Measurements from ENCODE around the gene CTDSPL2. TPM values are rescaled to one million over a fixed set of nuclear protein-coding genes. Genes with fewer than 3 reads are reported as not detected.
A peak's percentile ranks its signal among the peaks of the same experiment; 100 is the strongest.

Gene CTDSPL2
- total and polyA plus RNA-seq, 2 of the 4 experiments (the other 2 are of a cell fraction): 17.3 to 47.3 TPM

- Histone ChIP-seq H2BK5ac (ENCODE audit: low read depth, low read length, poor library complexity, severe bottlenecking) (peak overlapping the region; percentile 88), H2AFZ (replicated peaks; ENCODE audit: low read length, poor library complexity) (no peak overlapping the region), H3K36me3 (ENCODE audit: control insufficient read depth, insufficient read depth, low read length) (peaks cover 10% of the 10 kb centered on the region), H4K8ac (ENCODE audit: low read depth in 2 of 2, low read length in 2 of 2) (no peak overlapping the region), H2AK9ac (replicated peaks; ENCODE audit: low read depth, low read length, poor library complexity) (no peak overlapping the region), H3K4me1 (ENCODE audit: control insufficient read depth, insufficient read depth, low read length) (peaks cover 6% of the 10 kb centered on the region), H3K9me3 (ENCODE audit: control insufficient read depth, insufficient read depth, low read length) (no peaks in the 10 kb centered on the region), H3K27me3 (ENCODE audit: control insufficient read depth, insufficient read depth, low read length) (no peaks in the 10 kb centered on the region), H3K9ac (ENCODE audit: low read depth, low read length) (no peak overlapping the region), H3K27ac (ENCODE audit: insufficient read depth, low read length) (no peak overlapping the region), H3K9me1 (ENCODE audit: insufficient read depth, low read length) (peaks cover 7% of the 10 kb centered on the region), H2AK5ac (ENCODE audit: low read depth, low read length) (no peak overlapping the region), H3K4ac (ENCODE audit: low read depth, low read length) (no peak overlapping the region), H4K5ac (ENCODE audit: low read depth, low read length) (no peak overlapping the region), H3K56ac (ENCODE audit: extremely low read depth, insufficient read depth, low read length) (no peak overlapping the region), H3K4me2 (ENCODE audit: low read depth, low read length) (no peak overlapping the region), H3K14ac (replicated peaks; ENCODE audit: low read depth, low read length) (no peak overlapping the region), H2BK20ac (ENCODE audit: low read depth, low read length) (no peak overlapping the region), H3K18ac (ENCODE audit: low read depth, low read length) (no peak overlapping the region), H4K91ac (ENCODE audit: insufficient read depth, low read depth, low read length) (no peak overlapping the region), H4K20me1 (ENCODE audit: insufficient read depth, low read length) (peaks cover 15% of the 10 kb centered on the region; the same call in 1 of the 2 replicates), H3K4me3 (ENCODE audit: insufficient read depth, low read depth, low read length) (no peak overlapping the region), H2BK120ac (ENCODE audit: low read depth, low read length) (no peak overlapping the region), H2BK15ac (ENCODE audit: low read depth, low read length) (no peak overlapping the region), H3K79me1 (ENCODE audit: low read depth in 1 of 2, low read length in 2 of 2) (peaks cover 18 to 44% of the 10 kb centered on the region in 2 experiments), H3K23ac (ENCODE audit: low read depth, low read length) (no peak overlapping the region)
- peak; percentile 67 for ATAC-seq (ENCODE audit: low read depth)
- ChIA-PET CTCF (interaction anchor here (0.6 to 1.2 kb wide), 2 partner anchors 11 to 252 kb away, joined by 3 to 4 read pairs; no protein-coding TSS in a partner anchor), POLR2A (ENCODE audit: unreplicated experiment) (no interaction called here)
- intact Hi-C loops (cut with micrococcal nuclease) (loop anchor here (10.0 kb wide), 1 partner anchor 136 kb away; no protein-coding TSS in a partner anchor), in situ Hi-C loops (cut with MboI; ENCODE audit: low sequenced_read_pairs) (no loop called here), dilution Hi-C loops (cut with HindIII; ENCODE audit: low sequenced_read_pairs, unreplicated experiment) (no loop called here)
- WGBS, 2 experiments (ENCODE audit: extremely low coverage in 2 of 2, insufficient read length in 1 of 2): no CpG with 5 or more reads among the region's 3 CpGs
- no peak for TF ChIP-seq MAFK (IDR thresholded peaks at IDR 0.05; ENCODE audit: low read depth, low read length)
- no peak for TF ChIP-seq RAD21 (IDR thresholded peaks at IDR 0.05; ENCODE audit: low read length)
- no peak for TF ChIP-seq NFE2L2 (IDR thresholded peaks at IDR 0.05; ENCODE audit: low read depth, low read length)
- TF ChIP-seq RFX5 (IDR thresholded peaks at IDR 0.05; ENCODE audit: low read depth, low read length): no peak
- no peak for TF ChIP-seq CEBPB (IDR thresholded peaks at IDR 0.05; ENCODE audit: low read depth, low read length)
- TF ChIP-seq RCOR1 (IDR thresholded peaks at IDR 0.05; ENCODE audit: insufficient replicate concordance, low read length): no peak
- no peak for TF ChIP-seq CHD1 (IDR thresholded peaks at IDR 0.05; ENCODE audit: low read depth, low read length)
- TF ChIP-seq MAZ (IDR thresholded peaks at IDR 0.05; ENCODE audit: borderline replicate concordance, low read depth, low read length): no peak
- no peak for TF ChIP-seq MXI1 (IDR thresholded peaks at IDR 0.05; ENCODE audit: borderline replicate concordance, low read depth, low read length)
- TF ChIP-seq, protein P1, sequence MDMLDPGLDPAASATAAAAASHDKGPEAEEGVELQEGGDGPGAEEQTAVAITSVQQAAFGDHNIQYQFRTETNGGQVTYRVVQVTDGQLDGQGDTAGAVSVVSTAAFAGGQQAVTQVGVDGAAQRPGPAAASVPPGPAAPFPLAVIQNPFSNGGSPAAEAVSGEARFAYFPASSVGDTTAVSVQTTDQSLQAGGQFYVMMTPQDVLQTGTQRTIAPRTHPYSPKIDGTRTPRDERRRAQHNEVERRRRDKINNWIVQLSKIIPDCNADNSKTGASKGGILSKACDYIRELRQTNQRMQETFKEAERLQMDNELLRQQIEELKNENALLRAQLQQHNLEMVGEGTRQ (IDR thresholded peaks at IDR 0.05; ENCODE audit: low read depth, low read length): no peak
- no peak for TF ChIP-seq POLR2A (IDR thresholded peaks at IDR 0.05; ENCODE audit: low read depth, low read length)
- TF ChIP-seq, protein P2, sequence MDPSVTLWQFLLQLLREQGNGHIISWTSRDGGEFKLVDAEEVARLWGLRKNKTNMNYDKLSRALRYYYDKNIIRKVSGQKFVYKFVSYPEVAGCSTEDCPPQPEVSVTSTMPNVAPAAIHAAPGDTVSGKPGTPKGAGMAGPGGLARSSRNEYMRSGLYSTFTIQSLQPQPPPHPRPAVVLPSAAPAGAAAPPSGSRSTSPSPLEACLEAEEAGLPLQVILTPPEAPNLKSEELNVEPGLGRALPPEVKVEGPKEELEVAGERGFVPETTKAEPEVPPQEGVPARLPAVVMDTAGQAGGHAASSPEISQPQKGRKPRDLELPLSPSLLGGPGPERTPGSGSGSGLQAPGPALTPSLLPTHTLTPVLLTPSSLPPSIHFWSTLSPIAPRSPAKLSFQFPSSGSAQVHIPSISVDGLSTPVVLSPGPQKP (IDR thresholded peaks at IDR 0.05; ENCODE audit: borderline replicate concordance, low read depth, low read length): no peak
- no peak for TF ChIP-seq BHLHE40 (IDR thresholded peaks at IDR 0.05; ENCODE audit: low read depth, low read length)
- no TSS peak for BruUV-seq (replicated peaks)
- peak; percentile 87 for DNase-seq
Observed at GRCh38 chr15:44490622-44491021, 63.2 kb downstream of the CTDSPL2 start.

Measured in IMR-90 (cell line).